Fibroblast of lung (primary cell): ENCODE data around the gene TGIF2.
A peak's percentile ranks its signal among the peaks of the same experiment; 100 is the strongest.

Experiments
- EZH2 ChIP-seq: IDR thresholded peaks from 2 replicates; pipeline ENCODE4 v1.5.1; 2012; ENCODE audit warnings: low read length, control low read depth, mild to moderate bottlenecking; ENCODE audit errors: missing control alignments
- TF ChIP-seq, protein P1 (sequence below), 2 donors: IDR thresholded peaks in 1 of 2; conservative IDR thresholded peaks in 1 of 2; 1 replicate in 1 of 2; 2 replicates in 1 of 2; pipeline ENCODE4 v1.5.1; 2011 to 2012; ENCODE audit warnings: low read length in 2 of 2, control low read depth in 1 of 2, inconsistent platforms in 1 of 2, low read depth in 1 of 2, mild to moderate bottlenecking in 1 of 2

DNA sequence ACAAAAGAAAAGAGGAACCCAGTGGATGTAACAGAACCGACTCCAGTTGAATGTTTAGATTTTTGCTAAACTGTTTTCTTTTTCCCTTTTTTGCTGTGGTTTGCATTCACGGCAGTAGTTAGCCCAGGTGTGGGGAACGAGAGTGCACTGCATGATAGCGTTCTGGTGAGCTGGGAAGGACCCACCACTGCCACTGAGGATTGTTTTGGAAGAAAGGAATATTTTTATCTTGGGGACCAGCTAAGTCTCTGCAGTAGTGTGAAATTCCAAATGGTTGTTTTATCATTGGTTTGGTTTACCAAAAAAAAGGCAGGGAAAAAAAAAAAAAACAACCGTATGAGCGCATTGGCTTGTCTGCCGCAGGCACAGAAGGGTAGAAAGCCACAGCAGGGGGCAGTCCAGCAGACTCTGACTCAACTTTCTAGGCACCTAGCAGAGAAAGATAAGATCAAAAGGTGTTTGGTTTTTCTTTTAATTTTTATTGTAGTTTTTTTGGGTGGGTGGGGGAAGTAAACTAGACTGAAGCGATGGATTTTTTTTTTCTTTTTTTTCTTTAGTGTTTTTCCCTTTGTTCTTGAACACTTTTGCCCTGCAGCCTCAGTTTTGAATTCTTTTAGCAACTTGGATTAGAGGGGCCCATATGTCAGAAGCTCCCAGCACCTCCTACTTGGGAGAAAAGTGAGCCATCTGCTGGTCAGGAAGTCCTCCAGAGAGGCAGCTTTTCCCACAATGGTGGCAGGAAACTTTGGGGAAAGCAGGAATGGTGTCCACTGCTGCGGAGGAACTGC is 18.7 kb downstream of the TGIF2 start:
- no peak for TF ChIP-seq EZH2
- TF ChIP-seq, protein P1, sequence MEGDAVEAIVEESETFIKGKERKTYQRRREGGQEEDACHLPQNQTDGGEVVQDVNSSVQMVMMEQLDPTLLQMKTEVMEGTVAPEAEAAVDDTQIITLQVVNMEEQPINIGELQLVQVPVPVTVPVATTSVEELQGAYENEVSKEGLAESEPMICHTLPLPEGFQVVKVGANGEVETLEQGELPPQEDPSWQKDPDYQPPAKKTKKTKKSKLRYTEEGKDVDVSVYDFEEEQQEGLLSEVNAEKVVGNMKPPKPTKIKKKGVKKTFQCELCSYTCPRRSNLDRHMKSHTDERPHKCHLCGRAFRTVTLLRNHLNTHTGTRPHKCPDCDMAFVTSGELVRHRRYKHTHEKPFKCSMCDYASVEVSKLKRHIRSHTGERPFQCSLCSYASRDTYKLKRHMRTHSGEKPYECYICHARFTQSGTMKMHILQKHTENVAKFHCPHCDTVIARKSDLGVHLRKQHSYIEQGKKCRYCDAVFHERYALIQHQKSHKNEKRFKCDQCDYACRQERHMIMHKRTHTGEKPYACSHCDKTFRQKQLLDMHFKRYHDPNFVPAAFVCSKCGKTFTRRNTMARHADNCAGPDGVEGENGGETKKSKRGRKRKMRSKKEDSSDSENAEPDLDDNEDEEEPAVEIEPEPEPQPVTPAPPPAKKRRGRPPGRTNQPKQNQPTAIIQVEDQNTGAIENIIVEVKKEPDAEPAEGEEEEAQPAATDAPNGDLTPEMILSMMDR (conservative IDR thresholded peaks at IDR 0.05 in 1 of 2, IDR thresholded peaks at IDR 0.05 in 1 of 2; ENCODE audit: low read depth in 1 of 2, low read length in 2 of 2) = peak; percentile 27 to 67
